B cell (primary cell): Measurements from ENCODE around the gene ALG2.

ENCODE experiments used
- EZH2 ChIP-seq: IDR thresholded peaks from 2 replicates; pipeline ENCODE4 v1.6.1; 2012; ENCODE audit warnings: borderline replicate concordance, low read depth, mild to moderate bottlenecking, moderate library complexity, low read length; ENCODE audit not compliant: insufficient read depth, poor library complexity, severe bottlenecking
- TF ChIP-seq, protein P1 (sequence below): fragments of 200-600 bp; IDR thresholded peaks from one replicate; pipeline ENCODE4 v1.8.0; 2022; ENCODE audit warnings: antibody characterized with exemption, mild to moderate bottlenecking

DNA sequence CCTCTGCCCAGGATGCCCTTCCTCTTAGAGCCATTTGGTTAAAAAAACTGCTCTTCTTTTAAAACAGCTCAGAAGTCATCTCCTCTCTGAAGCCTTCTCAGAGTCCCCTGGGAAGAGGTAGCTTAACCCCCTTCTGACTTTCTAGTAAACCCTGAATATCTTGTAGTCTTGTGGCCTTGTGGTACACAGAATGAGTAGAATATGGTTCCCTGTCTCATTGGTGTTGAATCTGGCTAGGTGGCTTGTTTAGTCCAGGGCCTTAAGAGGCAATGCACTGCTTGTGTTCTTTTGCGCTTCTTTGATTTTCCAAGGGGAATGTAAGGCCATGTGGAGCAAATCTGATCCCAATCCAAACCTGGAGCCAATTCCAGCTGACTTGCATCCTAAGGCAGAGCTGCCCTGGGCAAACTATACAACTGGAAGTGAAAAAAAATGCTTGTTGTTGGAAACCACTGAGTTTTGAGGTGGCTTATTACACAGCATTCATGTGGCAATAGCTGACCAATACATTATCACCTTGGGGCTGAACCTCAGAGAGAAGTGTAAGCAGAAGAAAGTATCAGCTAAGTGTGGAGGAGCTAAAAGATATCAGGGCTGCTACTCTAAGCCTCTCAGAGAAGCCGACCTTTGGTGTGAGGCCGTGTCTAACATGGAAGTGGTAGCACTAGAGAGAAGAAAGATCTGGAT is 31.0 kb downstream of the ALG2 start:
- TF ChIP-seq, protein P1, sequence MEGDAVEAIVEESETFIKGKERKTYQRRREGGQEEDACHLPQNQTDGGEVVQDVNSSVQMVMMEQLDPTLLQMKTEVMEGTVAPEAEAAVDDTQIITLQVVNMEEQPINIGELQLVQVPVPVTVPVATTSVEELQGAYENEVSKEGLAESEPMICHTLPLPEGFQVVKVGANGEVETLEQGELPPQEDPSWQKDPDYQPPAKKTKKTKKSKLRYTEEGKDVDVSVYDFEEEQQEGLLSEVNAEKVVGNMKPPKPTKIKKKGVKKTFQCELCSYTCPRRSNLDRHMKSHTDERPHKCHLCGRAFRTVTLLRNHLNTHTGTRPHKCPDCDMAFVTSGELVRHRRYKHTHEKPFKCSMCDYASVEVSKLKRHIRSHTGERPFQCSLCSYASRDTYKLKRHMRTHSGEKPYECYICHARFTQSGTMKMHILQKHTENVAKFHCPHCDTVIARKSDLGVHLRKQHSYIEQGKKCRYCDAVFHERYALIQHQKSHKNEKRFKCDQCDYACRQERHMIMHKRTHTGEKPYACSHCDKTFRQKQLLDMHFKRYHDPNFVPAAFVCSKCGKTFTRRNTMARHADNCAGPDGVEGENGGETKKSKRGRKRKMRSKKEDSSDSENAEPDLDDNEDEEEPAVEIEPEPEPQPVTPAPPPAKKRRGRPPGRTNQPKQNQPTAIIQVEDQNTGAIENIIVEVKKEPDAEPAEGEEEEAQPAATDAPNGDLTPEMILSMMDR = no peak
- TF ChIP-seq EZH2 = no peak
